ENCODE data around the gene PVALEF. TPM values are rescaled to one million over a fixed set of nuclear protein-coding genes. Genes with fewer than 3 reads are reported as not detected.
"Not testable (repeated sequence)": the region's sequence is repeated elsewhere in the genome, so short reads cannot be mapped to it uniquely, and the experiment has no call there.

PVALEF gene
- total RNA-seq, 2 experiments from 2014 or later = not detected

- intact Hi-C loops (cut with DNase I, micrococcal nuclease) = loop anchor here in 1 of 2 experiments (2.0 to 10.0 kb wide), 3 partner anchors 62 to 678 kb away; partner anchors contain the start of genes CCDC137, OXLD1 and RPTOR
- CTCF ChIA-PET = interaction anchor here (1.0 kb wide), 1 partner anchor 16 kb away, joined by 7 read pairs; the partner anchor contains the start of genes NDUFAF8 and TEPSIN
Measured at GRCh38 chr17:81222620-81222905, 57.3 kb downstream of the PVALEF start.

DNA sequence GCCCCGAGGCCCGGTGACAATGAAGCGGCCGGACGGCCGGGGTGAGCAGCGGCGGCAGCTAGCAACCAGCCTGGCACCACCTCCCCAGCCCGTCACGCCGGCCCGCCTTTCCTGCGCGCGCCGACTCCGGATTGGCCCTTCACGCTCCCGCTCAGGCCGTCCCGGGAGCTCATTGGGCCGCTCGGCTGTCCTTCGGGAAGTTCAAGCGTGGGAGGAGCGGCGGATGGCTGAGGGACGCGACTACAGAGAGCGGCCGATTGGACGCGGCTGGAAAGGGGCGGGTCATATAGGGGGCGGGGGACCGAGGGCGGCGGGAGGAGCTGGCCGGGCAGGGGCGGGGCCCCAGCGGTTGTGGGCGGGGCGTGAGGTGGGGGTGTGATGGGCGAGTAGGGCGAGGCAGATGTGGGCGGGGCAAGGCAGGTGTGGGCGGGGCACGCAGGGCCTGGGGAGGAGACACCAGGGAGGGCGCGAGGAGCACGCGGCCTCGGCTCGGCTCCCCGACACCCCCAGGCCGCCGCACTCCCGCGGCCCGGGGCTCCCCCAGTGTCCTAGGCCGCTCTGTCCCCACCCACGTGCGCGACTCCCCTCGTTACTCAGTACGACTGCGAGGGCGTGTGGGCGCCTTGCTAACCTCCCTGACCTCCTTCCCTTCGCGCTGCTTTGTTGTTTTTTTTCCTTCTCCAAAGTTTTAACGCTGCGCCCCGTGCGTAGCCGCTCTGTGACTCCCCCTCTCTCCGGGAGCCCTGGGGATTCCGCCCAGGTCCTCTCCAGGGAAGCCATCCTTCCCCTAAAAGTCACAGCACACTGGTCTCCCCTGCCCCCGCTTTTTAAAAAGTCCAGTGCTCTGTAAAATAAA lies 57.8 kb downstream of the PVALEF start, which contains the start of gene CEP131:
TSS of gene CEP131 (minus strand) at position 60 of the 856 bp plus-strand sequence. CDS start 2,909 bp downstream, outside the sequence.
- peaks cover 19% of the 10 kb centered on the region for H3K4me1 Mint-ChIP-seq
- ATAC-seq (peak; percentile 98), DNase-seq (peak; percentile 100)
- no peaks in the 10 kb centered on the region for H3K27me3 Mint-ChIP-seq
- peak within 1 kb of the TSS; percentile 76 for H3K27ac Mint-ChIP-seq
- ChIA-PET POLR2A (interaction anchor here (0.6 to 1.2 kb wide), 4 partner anchors 11 to 944 kb away, joined by 3 to 8 read pairs (median 4); partner anchors contain the start of genes NDUFAF8 and TEPSIN), CTCF (interaction anchor here (1.0 kb wide), 1 partner anchor 16 kb away, joined by 7 read pairs; the partner anchor contains the start of genes NDUFAF8 and TEPSIN)
- no peaks in the 10 kb centered on the region for H3K9me3 Mint-ChIP-seq (ENCODE audit: low read depth)
- peak within 1 kb of the TSS; percentile 50 for H3K4me3 Mint-ChIP-seq
- H3K36me3 Mint-ChIP-seq (ENCODE audit: low read depth) = no peaks in the 10 kb centered on the region
- intact Hi-C loops (cut with DNase I, micrococcal nuclease) = loop anchor here (1.0 to 10.0 kb wide), 17 partner anchors 16 to 1188 kb away; partner anchors contain the start of genes NDUFAF8 (in 2 of the 2), TEPSIN (in 2 of the 2), BAIAP2 (in 1 of the 2) and CCDC137 (in 1 of the 2)

More at GRCh38 chr17:81222620-81222905, 57.3 kb downstream of the PVALEF start:
- no peak overlapping the region for H3K27ac Mint-ChIP-seq
- POLR2A ChIA-PET = interaction anchor here (0.6 to 1.2 kb wide), 3 partner anchors 12 to 944 kb away, joined by 3 to 8 read pairs (median 6); partner anchors contain the start of genes NDUFAF8 and TEPSIN
- ATAC-seq (no peak), DNase-seq (no peak)
- H3K27me3 Mint-ChIP-seq = no peaks in the 10 kb centered on the region
- no peaks in the 10 kb centered on the region for H3K36me3 Mint-ChIP-seq (ENCODE audit: low read depth)
- H3K9me3 Mint-ChIP-seq (ENCODE audit: low read depth) = no peaks in the 10 kb centered on the region
- peak overlapping the region; percentile 50 for H3K4me3 Mint-ChIP-seq
- peaks cover 16% of the 10 kb centered on the region for H3K4me1 Mint-ChIP-seq

- ATAC-seq = no peak
- no peak for DNase-seq
- Mint-ChIP-seq H3K4me3 (peak overlapping the region; percentile 50), H3K9me3 (ENCODE audit: low read depth) (no peaks in the 10 kb centered on the region), H3K4me1 (peaks cover 19% of the 10 kb centered on the region), H3K36me3 (ENCODE audit: low read depth) (no peaks in the 10 kb centered on the region), H3K27me3 (no peaks in the 10 kb centered on the region), H3K27ac (peak overlapping the region; percentile 76)
- POLR2A ChIA-PET = no interaction called here
- CTCF ChIA-PET = interaction anchor here (0.6 to 1.2 kb wide), 3 partner anchors 8 to 68 kb away, joined by 3 to 5 read pairs (median 4); partner anchors contain the start of genes NDUFAF8 and TEPSIN
- intact Hi-C loops (cut with DNase I, micrococcal nuclease) = loop anchor here (1.0 to 10.0 kb wide), 17 partner anchors 16 to 1188 kb away; partner anchors contain the start of genes NDUFAF8 (in 2 of the 2), TEPSIN (in 2 of the 2), BAIAP2 (in 1 of the 2) and CCDC137 (in 1 of the 2)
Measured at GRCh38 chr17:81223762-81224130, 58.4 kb downstream of the PVALEF start.

- ATAC-seq; H3K27ac Mint-ChIP-seq; CTCF ChIA-PET; H3K36me3 Mint-ChIP-seq (ENCODE audit: low read depth); DNase-seq; POLR2A ChIA-PET; H3K27me3 Mint-ChIP-seq; H3K9me3 Mint-ChIP-seq (ENCODE audit: low read depth); H3K4me3 Mint-ChIP-seq: not testable (repeated sequence)
- intact Hi-C loops (cut with DNase I, micrococcal nuclease) = loop anchor here in 1 of 2 experiments (10.0 kb wide), 1 partner anchor 683 kb away; the partner anchor contains the start of gene RPTOR
- peaks cover 15% of the 10 kb centered on the region for H3K4me1 Mint-ChIP-seq
Measured at GRCh38 chr17:81227630-81228029, 62.3 kb downstream of the PVALEF start.

DNA sequence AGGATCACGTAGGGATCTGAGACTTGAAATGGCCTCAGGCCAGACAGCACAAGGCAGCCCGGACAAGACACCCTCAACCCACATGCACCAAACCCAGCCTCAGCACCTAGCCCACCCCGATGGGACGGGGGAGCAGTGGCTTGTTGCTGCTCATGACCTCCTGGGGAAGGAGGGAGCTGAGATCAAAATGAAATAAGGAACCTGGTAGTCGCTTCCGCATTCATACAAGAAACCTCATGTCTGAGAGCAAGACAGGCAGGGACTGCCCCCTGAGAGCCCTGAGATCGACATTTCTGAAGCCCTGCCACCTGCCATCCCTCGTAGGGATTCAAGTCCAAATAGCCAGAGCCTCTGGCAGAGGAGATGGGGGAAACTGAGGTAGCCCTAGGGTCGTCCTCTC lies 63.1 kb downstream of the PVALEF start:
- no peaks in the 10 kb centered on the region for H3K27me3 Mint-ChIP-seq
- ATAC-seq = no peak
- intact Hi-C loops (cut with DNase I, micrococcal nuclease) = loop anchor here in 1 of 2 experiments (10.0 kb wide), 1 partner anchor 684 kb away; the partner anchor contains the start of gene RPTOR

DNA sequence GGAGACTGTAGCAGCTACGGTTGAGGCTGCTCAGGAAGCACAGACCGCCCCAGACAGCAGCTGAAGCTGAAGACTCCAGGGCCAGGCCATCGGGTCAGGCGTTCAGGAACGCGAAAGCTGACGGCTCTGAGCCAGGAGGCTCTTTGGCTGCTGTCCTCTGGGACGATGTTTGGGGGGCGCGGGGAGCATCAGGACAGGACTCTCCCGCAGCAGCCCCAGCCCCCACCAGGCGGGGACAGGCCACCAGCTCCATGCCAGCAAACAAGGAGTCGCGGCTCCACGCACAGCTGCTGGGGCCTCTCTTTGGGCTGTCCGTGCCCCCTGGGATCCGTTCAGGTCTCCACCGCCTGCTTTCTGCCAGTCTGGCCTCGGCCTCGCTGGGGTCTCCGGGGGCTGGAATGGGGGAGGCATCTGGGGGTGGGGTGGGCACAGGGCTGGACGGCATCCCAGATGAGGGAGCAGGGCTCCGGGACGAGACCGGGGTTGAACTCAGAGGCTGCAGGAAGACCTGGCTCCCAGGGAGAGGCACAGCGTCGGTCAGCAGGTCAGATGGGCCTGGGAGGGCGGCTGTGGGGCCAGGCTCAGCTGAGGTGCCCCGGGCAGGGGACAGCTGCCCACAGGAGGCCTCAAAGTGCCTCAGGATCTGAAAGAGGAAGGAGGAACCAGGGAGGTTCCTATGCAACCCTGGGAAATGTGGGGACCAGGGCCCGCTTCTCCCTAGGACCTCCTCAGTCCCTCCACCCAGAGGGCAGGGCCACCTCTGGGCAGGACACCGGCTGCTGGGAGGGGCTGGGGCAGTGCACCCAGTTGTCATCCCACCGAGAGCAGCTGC lies 63.7 kb downstream of the PVALEF start:
- no peak for DNase-seq
- ATAC-seq = no peak
- H3K36me3 Mint-ChIP-seq (ENCODE audit: low read depth) = peaks cover 9% of the 10 kb centered on the region
- H3K4me1 Mint-ChIP-seq = peaks cover 8% of the 10 kb centered on the region
- intact Hi-C loops (cut with DNase I, micrococcal nuclease) = loop anchor here in 1 of 2 experiments (10.0 kb wide), 1 partner anchor 684 kb away; the partner anchor contains the start of gene RPTOR
- H3K27ac Mint-ChIP-seq = no peak overlapping the region
- no peaks in the 10 kb centered on the region for H3K27me3 Mint-ChIP-seq
- ChIA-PET POLR2A (no interaction called here), CTCF (interaction anchor here (0.5 to 1.0 kb wide), 2 partner anchors 11 to 54 kb away, joined by 3 read pairs; no protein-coding TSS in a partner anchor)
- H3K4me3 Mint-ChIP-seq = no peak overlapping the region
- H3K9me3 Mint-ChIP-seq (ENCODE audit: low read depth) = no peaks in the 10 kb centered on the region

More for the DNA sequence above, 63.1 kb downstream of the PVALEF start:
- no peak for DNase-seq
- ChIA-PET POLR2A (no interaction called here), CTCF (no interaction called here)
- no peaks in the 10 kb centered on the region for H3K9me3 Mint-ChIP-seq (ENCODE audit: low read depth)
- peaks cover 14% of the 10 kb centered on the region for H3K4me1 Mint-ChIP-seq
- no peak overlapping the region for H3K4me3 Mint-ChIP-seq
- H3K36me3 Mint-ChIP-seq (ENCODE audit: low read depth) = peaks cover 9% of the 10 kb centered on the region
- H3K27ac Mint-ChIP-seq = no peak overlapping the region

GRCh38 chr17:81229666-81229920 lies 64.3 kb downstream of the PVALEF start:
- POLR2A ChIA-PET = no interaction called here
- Mint-ChIP-seq H3K4me3 (no peak overlapping the region), H3K4me1 (peaks cover 7% of the 10 kb centered on the region), H3K27me3 (no peaks in the 10 kb centered on the region), H3K27ac (no peak overlapping the region), H3K36me3 (ENCODE audit: low read depth) (peaks cover 9% of the 10 kb centered on the region), H3K9me3 (ENCODE audit: low read depth) (no peaks in the 10 kb centered on the region)
- ATAC-seq (no peak), DNase-seq (no peak)
- CTCF ChIA-PET = interaction anchor here (0.5 to 1.1 kb wide), 4 partner anchors 9 to 87 kb away, joined by 3 read pairs; partner anchors contain the start of gene TEPSIN
- intact Hi-C loops (cut with DNase I, micrococcal nuclease) = loop anchor here in 1 of 2 experiments (10.0 kb wide), 1 partner anchor 685 kb away; the partner anchor contains the start of gene RPTOR

- ChIA-PET POLR2A (no interaction called here), CTCF (interaction anchor here (0.6 to 1.1 kb wide), 4 partner anchors 8 to 87 kb away, joined by 3 read pairs; partner anchors contain the start of gene TEPSIN)
- DNase-seq = peak; percentile 46
- Mint-ChIP-seq H3K9me3 (ENCODE audit: low read depth) (no peaks in the 10 kb centered on the region), H3K27ac (no peak overlapping the region), H3K36me3 (ENCODE audit: low read depth) (peaks cover 9% of the 10 kb centered on the region), H3K4me3 (no peak overlapping the region), H3K27me3 (no peaks in the 10 kb centered on the region), H3K4me1 (peaks cover 7% of the 10 kb centered on the region)
- intact Hi-C loops (cut with DNase I, micrococcal nuclease) = no loop called here
- ATAC-seq = peak; percentile 45
Measured at GRCh38 chr17:81230043-81230820, 64.9 kb downstream of the PVALEF start.

DNA sequence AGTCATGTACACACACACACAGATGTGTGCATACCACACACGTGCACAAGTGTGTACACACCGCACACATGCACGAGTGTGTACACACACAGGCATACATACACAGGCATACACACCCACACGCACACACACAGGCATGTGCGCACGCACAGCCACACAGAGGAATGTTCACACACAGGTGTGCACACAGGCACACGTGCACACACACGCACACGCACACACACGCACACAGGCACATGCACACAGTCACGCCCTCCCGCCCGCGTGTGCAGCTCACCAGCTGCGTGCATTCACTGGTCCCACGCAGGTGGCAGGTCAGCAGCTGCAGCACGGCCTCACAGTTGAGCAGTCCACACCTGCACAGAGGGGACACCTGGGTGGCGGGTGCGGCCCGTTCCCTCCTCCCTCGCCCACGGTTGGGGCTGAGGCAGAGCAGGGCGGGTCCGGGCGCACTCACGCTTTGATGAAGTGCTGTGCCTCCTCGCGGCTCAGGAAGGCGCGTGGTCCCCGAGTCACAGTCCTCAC lies 65.9 kb downstream of the PVALEF start:
- Mint-ChIP-seq H3K9me3 (ENCODE audit: low read depth) (no peaks in the 10 kb centered on the region), H3K27ac (no peak overlapping the region), H3K27me3 (no peaks in the 10 kb centered on the region), H3K4me1 (peaks cover 7% of the 10 kb centered on the region), H3K4me3 (no peak overlapping the region), H3K36me3 (ENCODE audit: low read depth) (peaks cover 9% of the 10 kb centered on the region)
- no peak for DNase-seq
- intact Hi-C loops (cut with DNase I, micrococcal nuclease) = no loop called here
- ATAC-seq = no peak
- CTCF ChIA-PET = interaction anchor here (0.6 kb wide), 1 partner anchor 13 kb away, joined by 3 read pairs; no protein-coding TSS in a partner anchor
- POLR2A ChIA-PET = no interaction called here
